Liver (tissue), 9 donors: ENCODE measurements around the gene IL17RB. TPM values are rescaled to one million over a fixed set of nuclear protein-coding genes. Genes with fewer than 3 reads are reported as not detected.

Experiments
- DNase-seq: peaks from one replicate; pipeline ENCODE4 v3.0.0-alpha.2; 2017; ENCODE audit warnings: low spot score
- H3K27ac ChIP-seq, 2 donors: one replicate each; pipeline ENCODE4 v1.7.0; 2013; ENCODE audit warnings: inconsistent platforms in 2 of 2, low read length in 2 of 2, control low read depth in 1 of 2, low read depth in 1 of 2, mild to moderate bottlenecking in 1 of 2
- H3K27me3 ChIP-seq, 4 donors: one replicate each; pipeline versions ENCODE4 v1.6.1 to v1.7.0; 2013; ENCODE audit warnings: low read length in 3 of 4, inconsistent platforms in 1 of 4, mild to moderate bottlenecking in 1 of 4, moderate library complexity in 1 of 4; ENCODE audit not compliant: control insufficient read depth in 4 of 4, insufficient read depth in 4 of 4
- H3K36me3 ChIP-seq, 4 donors: one replicate each; pipeline versions ENCODE4 v1.6.1 to v1.7.0; 2013; ENCODE audit warnings: low read length in 3 of 4, mild to moderate bottlenecking in 3 of 4, low read depth in 1 of 4, moderate library complexity in 1 of 4; ENCODE audit not compliant: control insufficient read depth in 4 of 4, insufficient read depth in 3 of 4
- H3K4me1 ChIP-seq, 4 donors: one replicate each; pipeline versions ENCODE4 v1.6.1 to v1.7.0; 2013; ENCODE audit warnings: low read length in 3 of 4, mild to moderate bottlenecking in 3 of 4, moderate library complexity in 1 of 4; ENCODE audit not compliant: control insufficient read depth in 4 of 4, insufficient read depth in 4 of 4
- H3K4me3 ChIP-seq, 3 donors: one replicate each; pipeline versions ENCODE4 v1.6.1 to v1.7.0; 2013; ENCODE audit warnings: low read length in 3 of 3, control low read depth in 1 of 3, low read depth in 1 of 3, mild to moderate bottlenecking in 1 of 3
- H3K9ac ChIP-seq, 2 donors: one replicate each; pipeline ENCODE4 v1.7.0; 2013; ENCODE audit warnings: low read length in 2 of 2, mild to moderate bottlenecking in 2 of 2, moderate library complexity in 2 of 2, control low read depth in 1 of 2, low read depth in 1 of 2
- H3K9me3 ChIP-seq, 4 donors: one replicate each; pipeline versions ENCODE4 v1.6.1 to v1.7.0; 2013; ENCODE audit warnings: low read length in 3 of 4; ENCODE audit not compliant: control insufficient read depth in 4 of 4
- FOXA1 ChIP-seq: IDR thresholded peaks from 2 replicates; pipeline ENCODE4 v1.6.1; 2016; ENCODE audit warnings: antibody characterized with exemption
- FOXA2 ChIP-seq: IDR thresholded peaks from 2 replicates; pipeline ENCODE4 v1.6.1; 2016; ENCODE audit warnings: antibody characterized with exemption
- GABPA ChIP-seq, 2 donors: IDR thresholded peaks in 1 of 2; conservative IDR thresholded peaks in 1 of 2; 2 replicates each; pipeline ENCODE4 v1.6.1; 2016; ENCODE audit warnings: antibody characterized with exemption in 2 of 2, mild to moderate bottlenecking in 1 of 2, moderate library complexity in 1 of 2
- HNF4A ChIP-seq, 2 donors: conservative IDR thresholded peaks; 2 replicates each; pipeline ENCODE4 v1.6.1; 2016; ENCODE audit warnings: antibody characterized with exemption in 2 of 2, mild to moderate bottlenecking in 2 of 2
- HNF4G ChIP-seq: IDR thresholded peaks from 2 replicates; pipeline ENCODE4 v1.6.1; 2016; ENCODE audit warnings: antibody characterized with exemption
- JUND ChIP-seq, 2 donors: IDR thresholded peaks; 2 replicates each; pipeline ENCODE4 v1.6.1; 2016; ENCODE audit warnings: antibody characterized with exemption in 2 of 2
- RAD21 ChIP-seq, 2 donors: IDR thresholded peaks; 2 replicates each; pipeline ENCODE4 v1.6.1; 2016; ENCODE audit warnings: antibody characterized with exemption in 2 of 2, mild to moderate bottlenecking in 2 of 2
- RXRA ChIP-seq, 2 donors: IDR thresholded peaks; 2 replicates each; pipeline ENCODE4 v1.6.1; 2017 to 2018; ENCODE audit warnings: antibody characterized with exemption in 2 of 2, mild to moderate bottlenecking in 1 of 2
- SP1 ChIP-seq: IDR thresholded peaks from 2 replicates; pipeline ENCODE4 v1.6.1; 2018; ENCODE audit warnings: antibody characterized with exemption, mild to moderate bottlenecking
- TAF1 ChIP-seq: conservative IDR thresholded peaks from 2 replicates; pipeline ENCODE4 v1.6.1; 2016; ENCODE audit warnings: antibody characterized with exemption, mild to moderate bottlenecking
- YY1 ChIP-seq: IDR thresholded peaks from 2 replicates; pipeline ENCODE4 v1.6.1; 2016; ENCODE audit warnings: antibody characterized with exemption, mild to moderate bottlenecking
- WGBS: extraction: QIAGEN DNeasy Blood & Tissue Kit; methylation state at CpG from one replicate; pipeline ENCODE4 v1.1.7; 2013; 5-methylcytosine and 5-hydroxymethylcytosine counted together
- polyA plus RNA-seq, 2 donors: library from polyadenylated mRNA; stranded (reverse) in 1 of 2; unstranded in 1 of 2; fragments of 200-250 nt in 1 of 2; fragments of >200 nt in 1 of 2; fragmentation: Nextera tagmentation in 1 of 2; extraction: Ambion mirVana in 1 of 2; gene quantifications; one replicate each; pipeline versions ENCODE4 v1.2.1 to v1.2.3, GENCODE V29; 2013 to 2015
- total RNA-seq, 2 donors: library from RNA; depleted of rRNA; stranded (reverse); fragments of >200 nt; gene quantifications; one replicate each; pipeline ENCODE4 v1.2.3, GENCODE V29; 2014
- TF ChIP-seq, protein P1 (sequence below): IDR thresholded peaks from 2 replicates; pipeline ENCODE4 v1.6.1; 2016; ENCODE audit warnings: antibody characterized with exemption
- TF ChIP-seq, protein P2 (sequence below): IDR thresholded peaks from 2 replicates; pipeline ENCODE4 v1.6.1; 2016; ENCODE audit warnings: antibody characterized with exemption
- TF ChIP-seq, protein P3 (sequence below): IDR thresholded peaks from 2 replicates; pipeline ENCODE4 v1.6.1; 2016; ENCODE audit warnings: antibody characterized with exemption
- TF ChIP-seq, protein P4 (sequence below): fragments of 150-350 bp; IDR thresholded peaks from 2 replicates; pipeline ENCODE4 v1.5.1; 2017; ENCODE audit warnings: improper control_type of control experiment, low read depth, low read length; ENCODE audit not compliant: missing input control
- TF ChIP-seq, protein P5 (sequence below): IDR thresholded peaks from 2 replicates; pipeline ENCODE4 v1.6.1; 2016; ENCODE audit warnings: antibody characterized with exemption, mild to moderate bottlenecking
- donor health status: healthy.
- donor health status: healthy.
- donor health status: healthy.
- donor health status: healthy.
- donor health status: healthy.

Gene IL17RB
- total and polyA plus RNA-seq, 4 donors, result 11.8 to 21.6 (median 15.8) TPM

DNA sequence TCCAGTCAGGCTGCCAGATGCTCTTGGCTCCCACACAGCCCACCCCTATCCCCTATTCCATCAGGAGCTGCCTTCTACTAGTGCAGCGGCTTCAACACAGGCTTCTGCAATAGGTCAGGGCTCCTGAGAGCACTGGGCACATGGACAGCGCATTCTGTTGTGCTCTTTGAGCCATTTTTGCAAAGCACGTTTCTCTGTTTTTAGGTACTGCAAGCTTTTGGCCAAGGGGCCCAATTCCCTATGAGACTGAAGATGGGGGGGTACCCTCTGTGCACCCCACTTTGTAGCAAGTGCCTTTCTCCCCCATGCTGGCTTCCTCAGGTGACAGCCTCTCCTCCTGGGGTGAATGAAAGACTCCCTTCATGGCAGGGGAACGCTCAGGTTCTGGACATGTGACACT, 31.3 kb upstream of the IL17RB start:
- Histone ChIP-seq H3K27me3 (no peaks in the 10 kb centered on the region), H3K9me3 (no peaks in the 10 kb centered on the region), H3K9ac (no peak overlapping the region), H3K4me1 (peaks cover 0 to 7% (median 0%) of the 10 kb centered on the region in 4 donors), H3K36me3 (peaks cover 10 to 45% (median 32%) of the 10 kb centered on the region in 4 donors), H3K4me3 (no peak overlapping the region), H3K27ac (no peak overlapping the region)
- 97% methylated on average over 4 of the region's 4 CpGs for WGBS
- DNase-seq, result no peak
- no peak for TF ChIP-seq FOXA1
- no peak for TF ChIP-seq JUND (IDR thresholded peaks at IDR 0.05)
- TF ChIP-seq YY1, result no peak

DNA sequence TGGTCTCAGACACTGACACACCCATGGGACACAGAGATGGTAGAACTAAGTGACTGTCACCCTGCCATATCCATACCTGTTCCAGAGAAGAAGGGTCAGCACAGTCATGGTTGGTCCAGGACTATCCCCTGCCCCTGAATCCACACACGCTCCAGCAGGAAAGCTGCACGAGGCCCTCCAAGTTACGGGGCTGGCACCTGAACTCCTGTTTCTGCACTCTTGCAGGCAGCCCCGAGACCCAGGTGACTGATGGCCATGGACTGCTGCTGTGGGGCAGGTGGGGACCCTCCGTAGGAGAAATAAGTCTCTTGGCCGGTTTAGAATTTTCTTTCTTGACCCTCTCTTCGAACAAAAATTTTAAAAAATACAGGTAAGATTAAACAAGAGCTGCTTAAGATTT, 30.7 kb upstream of the IL17RB start:
- no peaks in the 10 kb centered on the region for H3K27me3 ChIP-seq
- no peaks in the 10 kb centered on the region for H3K9me3 ChIP-seq
- WGBS, result 96% methylated on average over 7 of the region's 7 CpGs
- DNase-seq, result no peak
- no peak overlapping the region for H3K27ac ChIP-seq
- TF ChIP-seq HNF4A (conservative IDR thresholded peaks at IDR 0.05) (no peak), JUND (IDR thresholded peaks at IDR 0.05) (no peak), GABPA (IDR thresholded peaks at IDR 0.05 in 1 of 2, conservative IDR thresholded peaks at IDR 0.05 in 1 of 2) (no peak), TAF1 (no peak), FOXA1 (no peak), RXRA (IDR thresholded peaks at IDR 0.05) (no peak), SP1 (no peak), FOXA2 (no peak), HNF4G (no peak), RAD21 (IDR thresholded peaks at IDR 0.05) (no peak)
- TF ChIP-seq, protein P1, sequence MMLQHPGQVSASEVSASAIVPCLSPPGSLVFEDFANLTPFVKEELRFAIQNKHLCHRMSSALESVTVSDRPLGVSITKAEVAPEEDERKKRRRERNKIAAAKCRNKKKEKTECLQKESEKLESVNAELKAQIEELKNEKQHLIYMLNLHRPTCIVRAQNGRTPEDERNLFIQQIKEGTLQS, result no peak
- TF ChIP-seq, protein P2, sequence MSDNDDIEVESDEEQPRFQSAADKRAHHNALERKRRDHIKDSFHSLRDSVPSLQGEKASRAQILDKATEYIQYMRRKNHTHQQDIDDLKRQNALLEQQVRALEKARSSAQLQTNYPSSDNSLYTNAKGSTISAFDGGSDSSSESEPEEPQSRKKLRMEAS, result no peak
- TF ChIP-seq, protein P3, sequence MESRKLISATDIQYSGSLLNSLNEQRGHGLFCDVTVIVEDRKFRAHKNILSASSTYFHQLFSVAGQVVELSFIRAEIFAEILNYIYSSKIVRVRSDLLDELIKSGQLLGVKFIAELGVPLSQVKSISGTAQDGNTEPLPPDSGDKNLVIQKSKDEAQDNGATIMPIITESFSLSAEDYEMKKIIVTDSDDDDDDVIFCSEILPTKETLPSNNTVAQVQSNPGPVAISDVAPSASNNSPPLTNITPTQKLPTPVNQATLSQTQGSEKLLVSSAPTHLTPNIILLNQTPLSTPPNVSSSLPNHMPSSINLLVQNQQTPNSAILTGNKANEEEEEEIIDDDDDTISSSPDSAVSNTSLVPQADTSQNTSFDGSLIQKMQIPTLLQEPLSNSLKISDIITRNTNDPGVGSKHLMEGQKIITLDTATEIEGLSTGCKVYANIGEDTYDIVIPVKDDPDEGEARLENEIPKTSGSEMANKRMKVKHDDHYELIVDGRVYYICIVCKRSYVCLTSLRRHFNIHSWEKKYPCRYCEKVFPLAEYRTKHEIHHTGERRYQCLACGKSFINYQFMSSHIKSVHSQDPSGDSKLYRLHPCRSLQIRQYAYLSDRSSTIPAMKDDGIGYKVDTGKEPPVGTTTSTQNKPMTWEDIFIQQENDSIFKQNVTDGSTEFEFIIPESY, result no peak
- TF ChIP-seq, protein P4, sequence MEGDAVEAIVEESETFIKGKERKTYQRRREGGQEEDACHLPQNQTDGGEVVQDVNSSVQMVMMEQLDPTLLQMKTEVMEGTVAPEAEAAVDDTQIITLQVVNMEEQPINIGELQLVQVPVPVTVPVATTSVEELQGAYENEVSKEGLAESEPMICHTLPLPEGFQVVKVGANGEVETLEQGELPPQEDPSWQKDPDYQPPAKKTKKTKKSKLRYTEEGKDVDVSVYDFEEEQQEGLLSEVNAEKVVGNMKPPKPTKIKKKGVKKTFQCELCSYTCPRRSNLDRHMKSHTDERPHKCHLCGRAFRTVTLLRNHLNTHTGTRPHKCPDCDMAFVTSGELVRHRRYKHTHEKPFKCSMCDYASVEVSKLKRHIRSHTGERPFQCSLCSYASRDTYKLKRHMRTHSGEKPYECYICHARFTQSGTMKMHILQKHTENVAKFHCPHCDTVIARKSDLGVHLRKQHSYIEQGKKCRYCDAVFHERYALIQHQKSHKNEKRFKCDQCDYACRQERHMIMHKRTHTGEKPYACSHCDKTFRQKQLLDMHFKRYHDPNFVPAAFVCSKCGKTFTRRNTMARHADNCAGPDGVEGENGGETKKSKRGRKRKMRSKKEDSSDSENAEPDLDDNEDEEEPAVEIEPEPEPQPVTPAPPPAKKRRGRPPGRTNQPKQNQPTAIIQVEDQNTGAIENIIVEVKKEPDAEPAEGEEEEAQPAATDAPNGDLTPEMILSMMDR, result no peak
- TF ChIP-seq, protein P5, sequence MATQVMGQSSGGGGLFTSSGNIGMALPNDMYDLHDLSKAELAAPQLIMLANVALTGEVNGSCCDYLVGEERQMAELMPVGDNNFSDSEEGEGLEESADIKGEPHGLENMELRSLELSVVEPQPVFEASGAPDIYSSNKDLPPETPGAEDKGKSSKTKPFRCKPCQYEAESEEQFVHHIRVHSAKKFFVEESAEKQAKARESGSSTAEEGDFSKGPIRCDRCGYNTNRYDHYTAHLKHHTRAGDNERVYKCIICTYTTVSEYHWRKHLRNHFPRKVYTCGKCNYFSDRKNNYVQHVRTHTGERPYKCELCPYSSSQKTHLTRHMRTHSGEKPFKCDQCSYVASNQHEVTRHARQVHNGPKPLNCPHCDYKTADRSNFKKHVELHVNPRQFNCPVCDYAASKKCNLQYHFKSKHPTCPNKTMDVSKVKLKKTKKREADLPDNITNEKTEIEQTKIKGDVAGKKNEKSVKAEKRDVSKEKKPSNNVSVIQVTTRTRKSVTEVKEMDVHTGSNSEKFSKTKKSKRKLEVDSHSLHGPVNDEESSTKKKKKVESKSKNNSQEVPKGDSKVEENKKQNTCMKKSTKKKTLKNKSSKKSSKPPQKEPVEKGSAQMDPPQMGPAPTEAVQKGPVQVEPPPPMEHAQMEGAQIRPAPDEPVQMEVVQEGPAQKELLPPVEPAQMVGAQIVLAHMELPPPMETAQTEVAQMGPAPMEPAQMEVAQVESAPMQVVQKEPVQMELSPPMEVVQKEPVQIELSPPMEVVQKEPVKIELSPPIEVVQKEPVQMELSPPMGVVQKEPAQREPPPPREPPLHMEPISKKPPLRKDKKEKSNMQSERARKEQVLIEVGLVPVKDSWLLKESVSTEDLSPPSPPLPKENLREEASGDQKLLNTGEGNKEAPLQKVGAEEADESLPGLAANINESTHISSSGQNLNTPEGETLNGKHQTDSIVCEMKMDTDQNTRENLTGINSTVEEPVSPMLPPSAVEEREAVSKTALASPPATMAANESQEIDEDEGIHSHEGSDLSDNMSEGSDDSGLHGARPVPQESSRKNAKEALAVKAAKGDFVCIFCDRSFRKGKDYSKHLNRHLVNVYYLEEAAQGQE, result no peak
- no peak overlapping the region for H3K4me3 ChIP-seq
- no peak overlapping the region for H3K9ac ChIP-seq
- H3K4me1 ChIP-seq, result peaks cover 0 to 7% (median 0%) of the 10 kb centered on the region in 4 donors
- peaks cover 10 to 51% (median 35%) of the 10 kb centered on the region in 4 donors for H3K36me3 ChIP-seq
